NCI-H774 (cell line): ENCODE data around the gene SALL2.

Source experiments
- DNase-seq: peaks from one replicate; lab custom pipeline; 2025; lab: John Stamatoyannopoulos, UW

Gene SALL2

GRCh38 chr14:21528381-21529348, 2.5 kb upstream of the SALL2 start:
- no peak for DNase-seq

GRCh38 chr14:21527318-21527679, 1.2 kb upstream of the SALL2 start:
- DNase-seq: no peak

GRCh38 chr14:21526672-21527317, 649 bp upstream of the SALL2 start:
- DNase-seq: peak; percentile 36

- DNase-seq: no peak
Observed at GRCh38 chr14:21525571-21525961, 580 bp downstream of the SALL2 start.

GRCh38 chr14:21524575-21525490, 1.3 kb downstream of the SALL2 start:
- no peak for DNase-seq

GRCh38 chr14:21523203-21523602, 2.9 kb downstream of the SALL2 start:
- no peak for DNase-seq

- no peak for DNase-seq
Observed at GRCh38 chr14:21521501-21521900, 4.6 kb downstream of the SALL2 start.

- no peak for DNase-seq
Observed at GRCh38 chr14:21520767-21521166, 5.4 kb downstream of the SALL2 start.

GRCh38 chr14:21518725-21519124, 7.4 kb downstream of the SALL2 start:
- no peak for DNase-seq

- DNase-seq: no peak
Observed at GRCh38 chr14:21514341-21514740, 11.8 kb downstream of the SALL2 start.

GRCh38 chr14:21510735-21511657, 15.2 kb downstream of the SALL2 start, which contains the start of gene METTL3:
METTL3 (minus strand) TSS chr14:21511340; CDS start chr14:21511223, 117 bp downstream.
- DNase-seq: peak; percentile 98

GRCh38 chr14:21509432-21510143, 16.6 kb downstream of the SALL2 start:
- DNase-seq: no peak

- DNase-seq: no peak
Observed at GRCh38 chr14:21506557-21506956, 19.6 kb downstream of the SALL2 start.

- DNase-seq: no peak
Observed at GRCh38 chr14:21505012-21505553, 21.1 kb downstream of the SALL2 start.

GRCh38 chr14:21503376-21503775, 22.8 kb downstream of the SALL2 start:
- no peak for DNase-seq

GRCh38 chr14:21501568-21501967, 24.6 kb downstream of the SALL2 start:
- DNase-seq: no peak

GRCh38 chr14:21498540-21499526, 27.3 kb downstream of the SALL2 start:
- peak; percentile 16 for DNase-seq

GRCh38 chr14:21496453-21496852, 29.7 kb downstream of the SALL2 start:
- no peak for DNase-seq
